GM12874 (cell line): ENCODE data around the gene COMMD9.

ENCODE experiments used
- CTCF ChIP-seq: IDR thresholded peaks from 2 replicates; pipeline ENCODE4 v1.5.1; 2011; ENCODE audit warnings: low read depth, mild to moderate bottlenecking, control low read depth, low read length, moderate library complexity; ENCODE audit not compliant: insufficient read depth

Gene COMMD9

GRCh38 chr11:36289226-36289852, at the start of gene COMMD9:
TSS of gene COMMD9 (minus strand) at chr11:36289424. CDS start at chr11:36289412, 12 bp downstream.
- no peak for TF ChIP-seq CTCF

- no peak for TF ChIP-seq CTCF
These were observed 44.7 kb upstream of the COMMD9 start for GRCh38 chr11:36333897-36334296.

- TF ChIP-seq CTCF, result no peak
These were observed 44.2 kb upstream of the COMMD9 start for GRCh38 chr11:36333468-36333867.

GRCh38 chr11:36330411-36330810, 41.2 kb upstream of the COMMD9 start:
- TF ChIP-seq CTCF, result no peak

GRCh38 chr11:36328966-36329673, 39.9 kb upstream of the COMMD9 start:
- no peak for TF ChIP-seq CTCF

GRCh38 chr11:36326524-36327419, 37.5 kb upstream of the COMMD9 start:
- TF ChIP-seq CTCF, result no peak

GRCh38 chr11:36317992-36318391, 28.8 kb upstream of the COMMD9 start:
- no peak for TF ChIP-seq CTCF
